ENCODE results near the gene RHBDD2. TPM values are rescaled to one million over a fixed set of nuclear protein-coding genes. Genes with fewer than 3 reads are reported as not detected.
"Not testable (repeated sequence)": the region's sequence is repeated elsewhere in the genome, so short reads cannot be mapped to it uniquely, and the experiment has no call there.

RHBDD2 gene
- polyA plus RNA-seq, 1 of the 3 experiments (the other 2 are of a cell fraction) = 77.6 TPM

GRCh38 chr7:75907668-75908039 is 28.8 kb downstream of the RHBDD2 start:
- H3K27ac ChIP-seq (ENCODE audit: low read depth in 2 of 2, low read length in 1 of 2); H3K9me3 ChIP-seq; H3K79me2 ChIP-seq (ENCODE audit: insufficient read depth); H3K4me3 ChIP-seq (ENCODE audit: low read depth in 2 of 2, low read length in 1 of 2); H3K9ac ChIP-seq; H3K4me1 ChIP-seq (ENCODE audit: control insufficient read depth in 1 of 2, insufficient read depth in 2 of 2, low read depth in 1 of 2, low read length in 1 of 2); H3F3A ChIP-seq (replicated peaks; ENCODE audit: insufficient read depth); H3K27me3 ChIP-seq (ENCODE audit: insufficient read depth); H2AFZ ChIP-seq (ENCODE audit: low read depth); H3K9me2 ChIP-seq; H3K36me3 ChIP-seq (replicated peaks in 1 of 2; ENCODE audit: control insufficient read depth in 1 of 2, insufficient read depth in 2 of 2, low read length in 1 of 2); DNase-seq; H4K20me1 ChIP-seq (ENCODE audit: insufficient read depth); H3K4me2 ChIP-seq: not testable (repeated sequence)
- 95% methylated on average over 9 of the region's 9 CpGs for WGBS (ENCODE audit: low lambda C conversion rate)
- ChIA-PET POLR2A (interaction anchor here (0.6 kb wide), 1 partner anchor 247 kb away, joined by 3 read pairs; no protein-coding TSS in a partner anchor), CTCF (interaction anchor here (1.6 to 4.9 kb wide), 2 partner anchors 41 to 113 kb away, joined by 7 to 15 read pairs; no protein-coding TSS in a partner anchor)

- H4K20me1 ChIP-seq (ENCODE audit: insufficient read depth) = no peaks in the 10 kb centered on the region
- WGBS (ENCODE audit: low lambda C conversion rate) = 68% methylated on average over 5 of the region's 5 CpGs
- H3K9me2 ChIP-seq = no peaks in the 10 kb centered on the region
- no peaks in the 10 kb centered on the region for H3K27me3 ChIP-seq (ENCODE audit: insufficient read depth)
- no peaks in the 10 kb centered on the region for H3K9me3 ChIP-seq
- no peak overlapping the region for H3K9ac ChIP-seq
- H3K4me1 ChIP-seq (ENCODE audit: control insufficient read depth in 1 of 2, insufficient read depth in 2 of 2, low read depth in 1 of 2, low read length in 1 of 2) = peaks cover 0 to 4% of the 10 kb centered on the region in 2 experiments; a peak in 1 of 4 replicates
- no peak overlapping the region for H3K4me3 ChIP-seq (ENCODE audit: low read depth in 2 of 2, low read length in 1 of 2)
- no peaks in the 10 kb centered on the region for H3K36me3 ChIP-seq (replicated peaks in 1 of 2; ENCODE audit: control insufficient read depth in 1 of 2, insufficient read depth in 2 of 2, low read length in 1 of 2)
- H2AFZ ChIP-seq (ENCODE audit: low read depth) = no peak overlapping the region
- ChIA-PET POLR2A (no interaction called here), CTCF (interaction anchor here (1.3 to 4.9 kb wide), 2 partner anchors 43 to 111 kb away, joined by 6 to 15 read pairs; no protein-coding TSS in a partner anchor)
- no peak overlapping the region for H3K27ac ChIP-seq (ENCODE audit: low read depth in 2 of 2, low read length in 1 of 2)
- no peak for DNase-seq
- no peaks in the 10 kb centered on the region for H3K79me2 ChIP-seq (ENCODE audit: insufficient read depth)
- no peak overlapping the region for H3K4me2 ChIP-seq
- H3F3A ChIP-seq (replicated peaks; ENCODE audit: insufficient read depth) = peaks cover 9% of the 10 kb centered on the region
- TF ChIP-seq ZBTB33 (IDR thresholded peaks at IDR 0.05; ENCODE audit: borderline replicate concordance, low read depth) (no peak), PBX3 (IDR thresholded peaks at IDR 0.05) (no peak), FOXJ3 (CRISPR knock-in tag; IDR thresholded peaks at IDR 0.05) (no peak), RCOR1 (IDR thresholded peaks at IDR 0.05; ENCODE audit: low read length) (no peak), JUND (IDR thresholded peaks at IDR 0.05) (no peak), RXRA (IDR thresholded peaks at IDR 0.05; ENCODE audit: borderline replicate concordance, low read depth) (no peak), TCF12 (IDR thresholded peaks at IDR 0.05) (no peak), RFX5 (IDR thresholded peaks at IDR 0.05; ENCODE audit: low read length) (no peak), IRF3 (IDR thresholded peaks at IDR 0.05; ENCODE audit: low read depth, low read length) (no peak), CTCF (IDR thresholded peaks at IDR 0.05) (no peak), NRF1 (IDR thresholded peaks at IDR 0.05; ENCODE audit: low read depth, low read length) (no peak), RAD21 (IDR thresholded peaks at IDR 0.05; ENCODE audit: low read length) (no peak), SIN3A (IDR thresholded peaks at IDR 0.05; ENCODE audit: borderline replicate concordance, low read depth, low read length) (no peak), SMC3 (IDR thresholded peaks at IDR 0.05; ENCODE audit: low read depth, low read length) (no peak), POLR2AphosphoS5 (IDR thresholded peaks at IDR 0.05; ENCODE audit: low read depth, low read length) (no peak), USF1 (IDR thresholded peaks at IDR 0.05; ENCODE audit: borderline replicate concordance, low read depth) (no peak), GABPA (IDR thresholded peaks at IDR 0.05; ENCODE audit: low read depth) (no peak), TAF1 (IDR thresholded peaks at IDR 0.05; ENCODE audit: borderline replicate concordance, low read depth, low read length) (no peak)
Observed at GRCh38 chr7:75909521-75910132, 30.8 kb downstream of the RHBDD2 start.
